Activated T-helper 2 cell treated with anti-CD3 and anti-CD28 coated beads, Interferon-gamma antibody, Interleukin-2, Interleukin-4, amounts not matched to agents 10 μg/mL and 5 μg/mL and 100 μg/mL, durations not matched to agents 14 hours and 24 hours and 36 hours (primary cell): Measurements from ENCODE around the gene B3GALT5. TPM values are rescaled to one million over a fixed set of nuclear protein-coding genes. Genes with fewer than 3 reads are reported as not detected.

Source experiments
- DNase-seq: peaks from one replicate; pipeline ENCODE4 v3.0.0; 2021; ENCODE audit warnings: low spot score
- H3K27ac Mint-ChIP-seq: one replicate; pipeline ENCODE4 v1.8.0; 2021; ENCODE audit warnings: mixed read lengths
- H3K27me3 Mint-ChIP-seq: one replicate; pipeline ENCODE4 v1.8.0; 2021; ENCODE audit warnings: low read depth, mixed read lengths
- H3K36me3 Mint-ChIP-seq: one replicate; pipeline ENCODE4 v1.8.0; 2021; ENCODE audit warnings: low read depth, mixed read lengths
- H3K4me1 Mint-ChIP-seq: one replicate; pipeline ENCODE4 v1.8.0; 2021; ENCODE audit warnings: low read depth, mixed read lengths
- H3K4me3 Mint-ChIP-seq: one replicate; pipeline ENCODE4 v1.8.0; 2021; ENCODE audit warnings: low read depth, mild to moderate bottlenecking, moderate library complexity, mixed read lengths
- H3K9me3 Mint-ChIP-seq: one replicate; pipeline ENCODE4 v1.8.0; 2021; ENCODE audit warnings: mixed read lengths
- intact Hi-C: fragments of 100-400 bp; cut with micrococcal nuclease; formaldehyde crosslinking; loops from one replicate; pipeline ENCODE4 v1.15.1; 2023
- total RNA-seq: library from RNA; stranded (reverse); gene quantifications from 2 replicates; pipeline ENCODE4 v1.2.3, GENCODE V29; 2022

Gene B3GALT5
- total RNA-seq, 1 donor from 2014 or later: not detected

DNA sequence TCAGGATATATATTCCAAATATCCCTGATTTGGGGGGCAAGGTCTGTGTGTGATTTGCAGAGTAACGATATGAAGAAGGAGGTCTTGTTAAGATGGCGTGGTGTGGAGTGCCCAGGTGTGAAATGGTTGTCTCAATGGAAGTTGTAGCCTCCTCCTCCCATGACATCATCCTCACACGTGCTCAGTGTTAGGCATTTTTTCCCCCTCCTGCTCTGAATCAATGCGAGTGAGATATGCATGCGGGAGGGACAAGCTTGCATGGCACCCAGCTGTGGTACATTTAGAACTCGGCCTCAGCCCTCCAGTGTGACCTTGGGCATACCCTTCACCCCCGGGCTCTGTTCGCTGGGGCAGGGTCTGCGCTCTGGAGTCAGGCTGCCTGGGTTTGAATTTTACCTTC, 55.6 kb downstream of the B3GALT5 start:
- no peak overlapping the region for H3K4me3 Mint-ChIP-seq
- intact Hi-C loops: no loop called here

DNA sequence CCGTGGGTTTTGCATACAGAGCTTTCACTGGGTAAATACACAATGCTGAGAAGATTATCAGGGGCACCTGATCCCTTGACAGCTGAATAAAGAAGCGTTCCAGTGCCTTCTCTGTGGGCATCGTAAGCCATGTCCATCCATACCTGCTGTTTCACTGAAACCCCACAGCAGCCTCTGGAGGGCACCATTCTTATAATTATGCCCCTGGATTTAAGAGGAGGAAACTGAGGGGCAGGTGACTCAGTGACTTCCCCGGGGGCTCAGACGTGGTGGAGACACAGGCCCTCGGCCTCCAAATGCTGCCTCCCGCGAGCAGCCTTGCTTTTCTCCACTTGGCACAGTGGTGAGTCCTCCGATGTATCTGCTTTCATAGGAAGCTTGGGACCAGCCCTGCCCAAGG, 56.7 kb downstream of the B3GALT5 start:
- DNase-seq: no peak
- H3K4me1 Mint-ChIP-seq: no peaks in the 10 kb centered on the region
- intact Hi-C loops: no loop called here
- no peak overlapping the region for H3K4me3 Mint-ChIP-seq
- H3K27ac Mint-ChIP-seq: no peak overlapping the region
- no peaks in the 10 kb centered on the region for H3K36me3 Mint-ChIP-seq
- no peaks in the 10 kb centered on the region for H3K27me3 Mint-ChIP-seq
- no peaks in the 10 kb centered on the region for H3K9me3 Mint-ChIP-seq

More for the DNA sequence above, 55.6 kb downstream of the B3GALT5 start:
- Mint-ChIP-seq H3K4me1 (no peaks in the 10 kb centered on the region), H3K9me3 (no peaks in the 10 kb centered on the region), H3K27me3 (no peaks in the 10 kb centered on the region), H3K27ac (no peak overlapping the region), H3K36me3 (no peaks in the 10 kb centered on the region)
- no peak for DNase-seq

DNA sequence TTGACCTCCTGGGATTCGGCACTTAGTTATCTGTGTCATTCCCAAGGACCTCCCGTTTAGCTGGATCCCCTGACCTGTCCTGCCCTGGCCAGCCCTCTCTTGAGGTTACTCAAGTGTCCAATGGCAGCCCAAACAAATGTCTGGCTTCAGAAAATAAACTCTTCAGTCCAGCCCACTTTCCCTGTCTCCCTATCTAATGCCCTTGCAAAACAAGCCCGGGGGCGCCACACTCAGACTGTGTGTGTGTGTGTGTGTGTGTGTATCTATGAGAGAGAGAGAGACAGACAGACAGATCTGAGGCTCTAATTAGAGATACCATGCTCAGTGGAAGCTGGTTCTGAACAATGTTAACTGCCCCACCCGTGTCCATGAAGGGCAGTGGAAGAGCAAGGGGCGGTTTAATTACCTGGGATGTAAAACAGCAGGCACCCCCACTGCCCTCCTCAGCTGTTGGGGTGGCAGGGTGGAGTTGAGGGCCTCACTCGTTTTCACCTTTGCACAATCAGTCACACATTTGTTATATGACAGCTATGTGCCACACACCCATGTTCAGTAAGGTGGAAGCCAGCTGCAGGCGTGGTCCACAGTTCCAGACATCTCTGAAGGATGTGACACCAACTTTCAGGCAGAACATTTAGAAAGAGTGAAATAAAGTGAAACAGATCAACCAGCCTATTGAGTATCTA, 57.4 kb downstream of the B3GALT5 start:
- H3K27ac Mint-ChIP-seq: no peak overlapping the region
- H3K27me3 Mint-ChIP-seq: no peaks in the 10 kb centered on the region
- intact Hi-C loops: no loop called here
- no peaks in the 10 kb centered on the region for H3K9me3 Mint-ChIP-seq
- no peak for DNase-seq
- H3K4me3 Mint-ChIP-seq: no peak overlapping the region
- no peaks in the 10 kb centered on the region for H3K4me1 Mint-ChIP-seq
- H3K36me3 Mint-ChIP-seq: no peaks in the 10 kb centered on the region

DNA sequence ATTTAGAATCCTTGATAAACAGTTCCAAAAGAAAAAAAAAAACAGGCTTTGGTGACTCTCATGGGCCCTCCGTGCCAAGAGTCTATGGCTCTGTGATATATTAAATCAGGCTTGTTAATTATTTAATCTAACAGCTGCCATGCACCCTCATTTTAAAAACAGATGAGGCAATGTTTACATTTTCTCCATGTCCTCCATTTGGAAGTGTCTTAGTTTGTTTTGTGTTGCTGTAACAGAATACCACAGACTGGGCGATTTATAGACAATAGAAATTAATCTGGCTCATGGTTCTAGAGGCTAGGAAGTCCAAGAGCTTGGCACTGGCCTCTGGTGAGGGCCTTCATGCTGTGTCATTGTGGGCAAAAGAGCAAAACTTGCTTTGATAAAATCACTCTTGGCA, 58.0 kb downstream of the B3GALT5 start:
- no peak for DNase-seq

DNA sequence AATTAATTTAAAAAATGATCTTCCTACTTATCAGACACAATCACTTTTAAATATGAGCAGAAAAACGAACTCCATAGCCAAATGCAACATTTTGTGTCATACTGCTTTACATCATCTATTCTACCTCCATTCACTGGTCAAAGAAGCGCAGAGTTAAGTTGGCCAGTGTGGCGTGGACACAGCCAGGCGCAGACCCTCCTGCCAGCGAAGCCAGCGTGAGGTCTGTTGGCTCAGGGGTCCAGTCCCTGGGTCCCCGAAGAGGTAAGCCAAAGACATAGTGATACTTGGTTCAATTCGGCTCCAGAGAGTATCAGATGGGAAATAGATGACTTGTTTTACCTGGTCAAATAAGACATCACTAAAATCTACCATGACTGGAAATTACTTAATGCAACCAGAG, 59.2 kb downstream of the B3GALT5 start:
- Mint-ChIP-seq H3K36me3 (no peaks in the 10 kb centered on the region), H3K9me3 (no peaks in the 10 kb centered on the region), H3K4me3 (no peak overlapping the region), H3K4me1 (no peaks in the 10 kb centered on the region), H3K27ac (no peak overlapping the region), H3K27me3 (no peaks in the 10 kb centered on the region)
- DNase-seq: no peak
- intact Hi-C loops: no loop called here

More for the DNA sequence above, 58.0 kb downstream of the B3GALT5 start:
- Mint-ChIP-seq H3K36me3 (no peaks in the 10 kb centered on the region), H3K27me3 (no peaks in the 10 kb centered on the region), H3K4me1 (no peaks in the 10 kb centered on the region), H3K9me3 (no peaks in the 10 kb centered on the region), H3K27ac (no peak overlapping the region), H3K4me3 (no peak overlapping the region)
- intact Hi-C loops: no loop called here

DNA sequence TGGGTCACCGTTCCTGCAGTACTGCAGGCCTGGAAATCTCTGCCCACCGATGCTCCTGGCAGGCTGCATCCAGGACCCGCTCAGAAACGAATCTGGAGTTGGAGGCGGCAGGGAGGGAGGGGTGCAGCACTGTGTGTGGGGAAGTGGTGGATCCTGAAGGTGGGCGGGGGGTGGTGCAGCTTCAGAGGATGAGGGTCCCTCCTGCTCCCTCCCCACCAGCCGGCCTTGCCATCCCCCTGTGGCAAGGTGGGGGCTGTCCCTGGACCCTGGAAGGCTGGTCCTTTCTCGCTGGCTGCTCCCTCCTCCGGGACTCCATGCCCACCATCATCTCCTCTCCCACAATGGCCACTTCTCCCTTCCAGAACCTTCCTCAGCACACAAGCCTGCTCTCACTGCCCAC, 60.4 kb downstream of the B3GALT5 start:
- Mint-ChIP-seq H3K36me3 (no peaks in the 10 kb centered on the region), H3K27ac (no peak overlapping the region), H3K4me1 (no peaks in the 10 kb centered on the region), H3K4me3 (no peak overlapping the region), H3K9me3 (no peaks in the 10 kb centered on the region), H3K27me3 (no peaks in the 10 kb centered on the region)
- DNase-seq: no peak
- intact Hi-C loops: no loop called here

DNA sequence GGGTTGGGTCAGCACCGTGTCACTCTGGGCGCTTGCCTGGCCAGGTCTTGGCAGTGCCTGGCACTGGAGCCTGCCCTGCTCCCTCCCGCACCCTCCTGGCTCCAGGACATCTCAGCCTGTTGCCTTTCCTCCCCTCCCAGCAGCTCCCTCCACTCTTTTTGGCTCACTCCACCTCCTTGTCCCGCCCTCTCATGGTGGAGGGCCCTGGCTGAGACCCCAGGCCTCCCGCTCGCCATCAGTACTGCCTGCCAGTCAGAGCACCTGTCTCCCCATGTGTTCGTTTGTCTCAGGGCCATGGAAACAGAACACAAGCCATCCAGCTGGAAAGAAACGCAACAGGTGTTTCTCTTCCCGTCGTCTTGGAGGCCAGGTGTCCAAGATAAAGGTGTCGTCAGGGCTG, 61.0 kb downstream of the B3GALT5 start:
- H3K4me1 Mint-ChIP-seq: no peaks in the 10 kb centered on the region
- no peak overlapping the region for H3K4me3 Mint-ChIP-seq
- no peaks in the 10 kb centered on the region for H3K36me3 Mint-ChIP-seq
- H3K27ac Mint-ChIP-seq: no peak overlapping the region
- no peaks in the 10 kb centered on the region for H3K9me3 Mint-ChIP-seq
- intact Hi-C loops: no loop called here
- no peaks in the 10 kb centered on the region for H3K27me3 Mint-ChIP-seq
- DNase-seq: no peak

DNA sequence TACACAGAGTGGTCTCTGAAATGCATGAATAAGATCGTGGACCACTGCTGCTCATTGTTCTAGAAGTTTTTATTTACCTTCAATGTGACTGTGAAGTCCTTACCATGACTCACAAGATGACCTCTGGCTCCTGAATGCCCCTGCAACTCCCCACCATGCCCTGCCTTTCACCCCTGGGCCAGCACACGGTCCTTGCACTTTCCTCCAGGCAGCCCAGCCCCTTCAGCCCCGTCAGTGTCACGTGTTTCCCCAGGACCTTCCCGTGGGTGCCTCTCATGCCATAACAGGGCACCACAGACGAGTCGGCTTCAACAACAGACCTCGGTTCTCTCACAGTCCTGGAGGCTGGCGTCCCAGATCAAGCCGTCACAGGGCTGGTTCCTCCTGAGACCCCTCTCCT, 62.1 kb downstream of the B3GALT5 start:
- H3K27me3 Mint-ChIP-seq: no peaks in the 10 kb centered on the region
- no peak for DNase-seq
- no peak overlapping the region for H3K27ac Mint-ChIP-seq
- no peaks in the 10 kb centered on the region for H3K9me3 Mint-ChIP-seq
- intact Hi-C loops: no loop called here
- no peaks in the 10 kb centered on the region for H3K4me1 Mint-ChIP-seq
- H3K4me3 Mint-ChIP-seq: no peak overlapping the region
- H3K36me3 Mint-ChIP-seq: no peaks in the 10 kb centered on the region

DNA sequence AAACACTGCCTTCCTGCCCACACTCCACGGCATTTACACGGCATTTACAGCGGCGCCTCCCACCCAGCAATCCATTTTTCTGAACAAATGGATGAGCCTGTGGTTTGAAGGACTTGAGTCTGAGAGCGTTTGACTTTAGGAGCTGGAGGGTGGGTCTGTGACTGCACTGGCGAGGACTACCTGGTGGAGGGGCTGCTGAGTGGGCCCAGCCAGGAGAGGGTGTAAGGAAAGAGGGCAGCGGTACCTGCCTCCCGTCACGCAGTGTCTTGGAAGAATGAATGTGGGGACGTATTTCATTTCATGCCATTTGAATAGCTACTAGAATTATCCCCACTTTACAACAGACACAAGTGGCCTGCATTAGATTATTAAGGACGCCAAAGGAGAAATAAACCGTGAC, 62.9 kb downstream of the B3GALT5 start:
- Mint-ChIP-seq H3K36me3 (no peaks in the 10 kb centered on the region), H3K9me3 (no peaks in the 10 kb centered on the region), H3K27me3 (no peaks in the 10 kb centered on the region), H3K4me1 (no peaks in the 10 kb centered on the region), H3K4me3 (no peak overlapping the region), H3K27ac (no peak overlapping the region)
- no peak for DNase-seq
- intact Hi-C loops: no loop called here

DNA sequence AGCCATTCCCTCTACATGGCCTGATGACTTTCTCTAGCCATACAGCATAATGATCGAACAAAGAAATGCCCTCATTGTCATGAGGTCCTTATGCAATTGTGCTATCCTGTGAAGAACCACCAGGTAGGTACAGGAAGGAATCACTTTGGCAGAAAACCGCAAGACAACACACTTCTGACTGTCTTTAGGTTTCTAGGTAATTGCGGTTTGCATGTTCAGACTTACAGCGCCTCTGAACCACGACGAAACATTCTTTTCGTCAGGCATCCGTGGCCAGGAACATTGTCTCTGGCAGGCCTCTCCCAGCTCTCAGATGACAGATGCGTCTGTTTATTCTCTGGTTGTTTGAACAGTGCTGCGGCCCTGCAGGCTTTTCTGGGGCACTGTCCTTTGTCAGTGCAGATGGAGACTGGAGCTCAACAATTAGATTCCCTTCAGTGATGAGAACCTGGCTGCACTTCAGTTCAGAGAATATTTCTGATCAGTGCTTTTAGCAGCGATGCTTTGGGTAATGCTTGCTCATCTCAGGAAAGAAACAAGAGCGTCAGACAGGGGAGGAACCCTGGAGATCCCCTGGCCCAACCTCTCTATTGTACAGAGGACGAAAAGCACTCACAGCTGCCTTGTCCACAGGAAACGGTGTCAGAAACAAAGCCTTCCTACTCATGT, 63.4 kb downstream of the B3GALT5 start:
- no peaks in the 10 kb centered on the region for H3K4me1 Mint-ChIP-seq
- no peaks in the 10 kb centered on the region for H3K9me3 Mint-ChIP-seq
- no peaks in the 10 kb centered on the region for H3K27me3 Mint-ChIP-seq
- no peak overlapping the region for H3K27ac Mint-ChIP-seq
- DNase-seq: no peak
- intact Hi-C loops: no loop called here
- H3K36me3 Mint-ChIP-seq: no peaks in the 10 kb centered on the region
- H3K4me3 Mint-ChIP-seq: no peak overlapping the region

DNA sequence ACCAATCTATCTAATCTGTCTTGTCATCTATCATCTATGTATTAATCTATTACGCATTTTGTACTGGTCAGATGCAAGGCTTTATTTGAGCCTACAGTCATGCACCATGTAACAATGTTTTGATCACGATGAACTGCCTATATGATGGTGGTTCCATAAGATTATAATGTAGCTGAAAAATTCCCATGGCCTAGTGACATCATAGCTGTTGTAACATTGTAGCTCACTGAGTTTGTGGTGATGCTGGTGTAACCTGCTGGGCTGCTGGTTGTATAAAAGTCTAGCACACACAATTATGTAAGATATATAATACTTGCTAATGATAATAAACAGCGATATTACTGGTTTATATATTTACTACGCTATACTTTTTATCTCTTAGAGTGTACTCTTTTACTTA, 67.5 kb downstream of the B3GALT5 start:
- Mint-ChIP-seq H3K4me1 (no peaks in the 10 kb centered on the region), H3K27me3 (no peaks in the 10 kb centered on the region)

DNA sequence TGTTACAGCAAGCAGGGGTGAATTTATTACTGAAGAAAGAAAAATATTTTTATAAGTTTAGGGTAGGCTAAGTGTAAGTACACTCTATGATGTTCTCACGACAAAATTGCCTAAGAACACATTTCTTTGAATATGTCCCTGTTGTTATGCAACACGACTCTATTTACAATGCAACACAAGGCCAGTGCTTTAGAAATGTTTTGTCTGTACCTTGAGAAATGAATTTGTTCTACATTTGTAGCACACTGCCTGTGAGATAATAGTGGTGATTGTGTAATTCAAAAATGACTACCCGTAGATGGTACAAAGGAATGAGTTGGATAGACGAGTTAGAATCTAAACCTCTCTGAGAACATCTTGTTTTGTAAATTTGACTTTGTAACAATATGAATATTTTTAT, 68.5 kb downstream of the B3GALT5 start:
- H3K27me3 Mint-ChIP-seq: no peaks in the 10 kb centered on the region
- intact Hi-C loops: no loop called here
- H3K4me3 Mint-ChIP-seq: no peak overlapping the region
- H3K4me1 Mint-ChIP-seq: no peaks in the 10 kb centered on the region
- DNase-seq: no peak
- H3K36me3 Mint-ChIP-seq: no peaks in the 10 kb centered on the region
- H3K27ac Mint-ChIP-seq: no peak overlapping the region
- no peaks in the 10 kb centered on the region for H3K9me3 Mint-ChIP-seq

More for the DNA sequence above, 67.5 kb downstream of the B3GALT5 start:
- DNase-seq: no peak
- Mint-ChIP-seq H3K9me3 (no peaks in the 10 kb centered on the region), H3K27ac (no peak overlapping the region), H3K4me3 (no peak overlapping the region), H3K36me3 (no peaks in the 10 kb centered on the region)
- intact Hi-C loops: no loop called here

DNA sequence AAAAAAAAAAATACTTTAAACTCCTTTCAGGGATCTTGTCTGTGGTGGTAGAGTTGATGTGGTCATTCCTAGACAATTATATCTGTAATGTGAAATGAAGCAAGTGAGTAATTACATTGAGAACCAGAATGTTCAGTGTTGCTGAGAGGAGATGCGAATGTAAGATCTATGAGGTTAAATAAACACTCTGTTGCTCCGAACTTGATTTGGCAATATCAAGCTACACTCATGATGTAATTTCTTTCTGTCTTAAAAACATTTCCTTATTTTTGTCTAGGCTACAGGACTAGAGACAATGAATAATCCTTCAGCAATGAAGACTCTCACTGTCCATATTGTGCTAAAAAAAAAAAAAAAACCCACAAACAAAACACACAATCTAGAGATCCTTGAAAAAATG, 69.1 kb downstream of the B3GALT5 start:
- Mint-ChIP-seq H3K9me3 (no peaks in the 10 kb centered on the region), H3K4me1 (no peaks in the 10 kb centered on the region), H3K27me3 (no peaks in the 10 kb centered on the region), H3K4me3 (no peak overlapping the region), H3K36me3 (no peaks in the 10 kb centered on the region), H3K27ac (no peak overlapping the region)
- intact Hi-C loops: no loop called here
- DNase-seq: no peak
